Astrocyte of the hippocampus (primary cell): ENCODE results near the gene PI4KA.
"Not testable (repeated sequence)": the region's sequence is repeated elsewhere in the genome, so short reads cannot be mapped to it uniquely, and the experiment has no call there.

Experiments
- DNase-seq: peaks from one replicate; pipeline ENCODE4 v3.0.0; 2011; ENCODE audit warnings: low read depth, low spot score

Gene PI4KA

DNA sequence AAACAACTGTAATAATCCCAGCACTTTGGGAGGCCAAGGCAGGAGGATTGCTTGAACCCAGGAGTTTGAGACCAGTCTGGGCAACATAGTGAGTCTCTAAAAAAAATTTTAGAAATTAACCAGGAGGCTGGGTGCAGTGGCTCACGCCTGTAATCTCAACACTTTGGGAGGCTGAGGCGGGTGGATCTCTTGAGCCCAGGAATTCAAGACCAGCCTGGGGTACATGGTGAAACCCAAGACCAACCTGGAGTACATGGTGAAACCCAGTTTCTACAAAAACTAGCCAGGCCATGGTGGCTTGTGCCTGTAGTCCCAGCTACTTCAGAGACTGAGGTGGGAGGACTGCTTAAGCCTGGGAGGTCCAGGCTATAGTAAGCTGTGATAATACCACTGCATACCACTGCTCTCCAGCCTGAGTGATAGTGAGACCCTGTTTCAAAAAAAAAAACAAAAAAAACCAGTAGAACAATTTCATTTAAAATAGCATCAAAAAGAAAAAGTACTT is 11.2 kb downstream of the PI4KA start:
- DNase-seq: no peak

DNA sequence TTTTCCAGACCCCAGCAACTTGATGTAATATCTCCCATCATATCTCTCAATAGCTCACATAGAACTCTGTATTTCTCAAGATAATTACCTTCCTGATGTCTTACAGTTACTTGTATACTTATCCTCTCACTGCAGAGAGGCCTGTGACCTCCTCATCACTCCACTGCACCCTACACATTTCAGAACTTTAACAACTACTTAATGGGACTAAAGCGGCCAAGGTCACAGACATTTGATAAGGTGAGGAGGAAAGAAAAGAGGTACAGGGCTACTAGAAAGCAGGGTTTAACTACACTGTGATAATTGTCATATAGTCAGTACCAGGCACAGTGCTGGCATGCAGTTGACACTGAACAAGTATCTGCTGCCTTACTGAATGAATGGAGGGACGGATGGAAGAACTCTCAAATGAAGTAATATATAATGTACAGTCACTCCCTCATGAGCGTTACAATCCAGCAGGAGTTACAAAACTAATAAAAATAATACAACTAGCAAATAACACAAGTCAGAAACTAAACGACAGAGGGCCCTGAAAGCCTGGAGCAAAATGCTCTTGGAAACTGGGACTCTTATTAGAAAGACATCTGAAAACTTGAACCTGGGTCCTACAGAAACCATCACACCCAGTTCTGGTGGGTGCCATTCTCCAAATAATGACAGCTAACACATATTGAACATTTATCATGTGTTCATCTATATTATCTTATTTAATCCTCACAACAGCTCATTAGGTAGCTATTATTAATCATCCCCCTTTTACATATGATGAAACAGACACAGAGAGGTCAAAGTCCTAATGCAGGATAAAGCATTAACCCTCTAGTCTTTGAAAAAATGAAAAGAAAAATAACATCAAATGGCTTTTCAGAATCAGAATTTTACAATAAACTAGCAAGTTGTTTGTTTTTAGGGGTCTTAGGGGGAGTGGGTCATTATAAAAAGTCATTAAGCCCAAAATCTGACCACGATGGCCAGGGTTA is 14.3 kb downstream of the PI4KA start:
- no peak for DNase-seq

DNA sequence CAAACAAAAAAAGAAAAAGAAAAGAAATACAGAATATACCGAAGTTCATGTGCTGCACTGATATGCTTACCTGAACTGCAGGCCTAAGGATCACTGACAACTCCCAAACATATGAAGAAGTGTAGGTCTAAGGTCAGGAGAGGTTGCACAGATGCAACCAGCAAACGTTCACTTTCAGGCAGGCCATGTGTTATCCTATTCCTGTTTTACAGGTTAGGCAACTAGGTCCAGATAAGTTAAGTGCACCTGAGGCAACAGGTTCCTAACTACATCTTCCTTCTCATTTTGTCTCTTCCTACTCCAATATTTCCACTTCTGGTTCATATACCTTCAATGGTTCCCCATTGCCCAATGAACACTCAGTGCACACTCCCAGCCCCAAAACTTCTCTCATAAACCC is 15.1 kb downstream of the PI4KA start:
- DNase-seq: no peak

DNA sequence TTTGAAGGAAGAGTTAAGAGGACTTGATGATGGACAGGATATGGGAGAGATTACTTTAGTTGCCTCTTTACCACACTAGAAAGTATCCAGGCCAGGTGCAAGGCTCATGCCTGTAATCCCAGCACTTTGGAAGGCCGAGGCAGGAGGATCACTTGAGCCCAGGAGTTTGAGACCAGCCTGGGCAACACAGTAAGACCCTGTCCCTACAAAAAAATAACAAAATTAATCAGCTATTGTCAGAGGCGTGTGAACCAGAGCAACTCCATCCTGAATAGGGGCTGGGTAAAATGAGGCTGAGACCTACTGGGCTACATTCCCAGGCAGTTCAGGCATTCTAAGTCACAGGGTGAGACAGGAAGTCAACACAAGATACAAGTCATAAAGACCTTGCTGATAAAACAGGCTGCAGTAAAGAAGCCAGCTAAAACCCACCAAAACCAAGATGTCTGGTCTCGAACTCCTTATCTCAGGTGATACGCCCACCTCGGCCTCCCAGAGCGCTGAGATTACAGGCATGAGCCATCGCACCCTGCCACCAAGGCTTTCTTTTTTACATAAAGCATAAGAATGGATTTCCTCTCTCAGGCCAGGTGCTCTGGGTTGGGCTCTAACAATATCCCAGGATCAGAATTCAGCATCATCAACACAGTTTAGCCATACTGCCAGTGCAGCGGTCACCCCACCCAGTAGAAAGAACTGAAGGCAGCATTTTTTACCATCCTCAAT is 17.8 kb downstream of the PI4KA start:
- no peak for DNase-seq

DNA sequence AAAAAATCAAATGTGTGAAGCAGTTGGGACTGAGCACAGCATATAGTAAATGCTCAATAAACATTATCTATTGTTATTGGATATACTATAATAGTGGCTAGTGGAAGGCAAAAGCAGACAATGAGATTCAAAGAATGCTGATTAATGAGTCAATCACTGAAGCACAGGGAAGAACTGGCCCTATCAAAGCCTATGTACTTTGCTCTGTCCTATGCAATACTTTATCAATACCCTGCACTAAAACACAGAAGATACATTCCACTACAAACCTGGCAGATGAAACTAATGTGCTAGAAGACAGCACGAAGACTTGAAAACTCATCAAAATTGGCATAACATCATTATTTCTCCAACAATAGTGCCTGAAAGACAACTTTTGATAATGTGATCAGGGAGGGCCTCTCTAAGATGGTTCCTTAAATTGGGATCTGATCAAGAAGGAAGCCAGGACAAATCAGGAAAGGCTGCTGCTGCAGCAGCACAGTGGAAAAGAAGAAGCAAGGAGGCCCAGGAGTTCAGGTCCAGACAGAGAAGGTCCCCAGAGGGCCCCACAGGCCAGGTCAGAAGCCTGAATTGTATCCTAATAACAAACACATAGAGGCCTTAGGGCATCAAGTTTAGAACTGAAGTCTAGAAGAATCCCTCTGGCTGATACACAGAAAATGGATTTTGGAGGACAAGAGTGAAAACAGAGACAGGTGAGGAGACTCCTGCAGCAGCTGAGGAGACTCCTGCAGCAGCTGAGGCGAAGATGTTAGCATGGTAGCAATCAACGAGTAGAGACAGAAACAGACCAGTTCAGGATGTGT is 18.6 kb downstream of the PI4KA start:
- no peak for DNase-seq

DNA sequence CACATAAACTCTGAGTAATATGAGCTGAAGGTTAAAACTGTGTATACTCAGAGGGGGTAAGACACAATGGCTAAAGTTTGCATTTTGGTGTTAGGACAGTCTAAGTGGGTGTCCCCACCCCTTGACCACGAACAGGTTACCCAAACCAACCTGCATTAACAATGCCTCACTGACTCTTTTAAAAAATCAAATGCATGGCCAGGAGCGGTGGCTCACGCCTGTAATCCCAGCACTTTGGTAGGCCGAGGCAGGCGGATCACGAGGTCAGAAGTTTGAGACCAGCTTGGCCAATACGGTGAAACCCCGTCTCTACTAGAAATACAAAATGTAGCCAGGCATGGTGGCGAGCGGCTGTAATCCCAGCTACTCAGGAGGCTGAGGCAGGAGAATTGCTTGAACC is 19.3 kb downstream of the PI4KA start:
- not testable (repeated sequence) for DNase-seq

DNA sequence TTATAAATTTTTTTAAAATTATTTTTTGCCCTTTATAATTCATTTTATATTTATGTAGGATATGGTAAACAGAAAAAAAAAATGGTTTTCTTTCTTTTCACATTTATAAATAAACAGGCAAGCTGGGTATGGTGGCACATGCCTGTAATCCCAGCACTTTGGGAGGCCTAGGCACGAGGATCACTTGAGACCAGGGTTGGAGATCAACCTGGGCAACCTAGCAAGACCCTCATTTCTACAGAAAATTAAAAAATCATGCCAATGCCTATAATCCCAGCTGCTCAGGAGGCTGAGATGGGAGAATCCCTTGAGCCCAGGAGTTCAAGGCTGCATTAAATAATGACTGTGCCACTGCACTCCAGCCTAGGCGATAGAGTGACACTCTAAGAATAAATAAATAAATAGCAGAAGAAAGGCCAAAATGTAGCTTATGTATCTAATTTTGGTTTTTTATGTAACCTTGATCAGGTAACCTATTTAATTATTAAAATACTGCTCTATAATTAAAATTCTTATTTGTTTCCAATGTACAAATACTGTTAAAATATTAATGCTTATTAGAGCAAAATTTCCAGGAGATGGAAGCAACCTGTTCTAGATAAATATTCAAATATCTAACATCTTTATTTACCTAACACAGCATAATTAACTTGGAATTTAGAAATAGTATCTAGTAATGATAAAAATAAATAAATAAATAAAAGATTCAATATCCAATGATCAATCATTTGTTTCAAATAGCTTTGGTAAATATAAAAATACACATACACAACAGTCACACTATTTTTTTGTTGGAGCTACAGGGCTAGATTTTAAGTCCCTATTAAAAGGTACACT is 21.4 kb downstream of the PI4KA start:
- DNase-seq: no peak

DNA sequence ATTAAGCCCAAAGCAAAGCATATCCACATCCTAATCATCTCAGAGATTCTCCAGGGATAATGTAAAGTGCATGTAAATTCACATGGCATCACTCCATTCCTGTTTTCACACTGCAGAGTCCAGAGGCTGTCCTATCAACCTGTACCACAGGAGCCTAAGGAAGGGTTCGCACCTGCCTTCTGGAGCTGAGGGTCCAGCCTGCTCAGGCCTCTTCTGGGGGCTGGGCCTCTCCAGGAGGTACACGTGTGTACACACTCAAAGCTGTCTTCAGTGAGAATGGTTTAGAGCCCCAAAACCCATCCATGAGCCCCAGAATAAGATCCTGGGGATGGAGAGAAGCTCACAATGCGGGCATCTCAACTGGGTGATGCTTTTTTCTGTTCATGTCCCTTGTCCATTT is 23.9 kb downstream of the PI4KA start:
- DNase-seq: no peak

DNA sequence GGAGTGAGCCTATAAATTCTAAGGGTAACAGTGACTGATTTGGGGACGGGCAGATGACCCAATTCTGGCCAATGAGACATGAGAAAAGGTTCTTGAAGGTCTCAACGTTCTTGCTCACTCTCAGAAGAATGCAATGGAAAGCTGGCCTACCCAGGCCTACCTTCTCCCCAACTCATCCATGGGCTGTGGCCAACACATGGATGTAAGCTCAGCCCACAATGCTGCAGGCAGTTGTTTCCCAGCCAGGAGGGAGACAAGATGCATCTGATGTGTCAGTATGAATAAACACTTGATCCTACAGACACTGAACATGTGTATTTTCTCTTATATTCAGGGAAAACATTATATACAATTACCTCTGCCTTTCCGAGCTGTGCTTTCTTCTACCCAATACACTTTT is 24.4 kb downstream of the PI4KA start:
- DNase-seq: no peak

DNA sequence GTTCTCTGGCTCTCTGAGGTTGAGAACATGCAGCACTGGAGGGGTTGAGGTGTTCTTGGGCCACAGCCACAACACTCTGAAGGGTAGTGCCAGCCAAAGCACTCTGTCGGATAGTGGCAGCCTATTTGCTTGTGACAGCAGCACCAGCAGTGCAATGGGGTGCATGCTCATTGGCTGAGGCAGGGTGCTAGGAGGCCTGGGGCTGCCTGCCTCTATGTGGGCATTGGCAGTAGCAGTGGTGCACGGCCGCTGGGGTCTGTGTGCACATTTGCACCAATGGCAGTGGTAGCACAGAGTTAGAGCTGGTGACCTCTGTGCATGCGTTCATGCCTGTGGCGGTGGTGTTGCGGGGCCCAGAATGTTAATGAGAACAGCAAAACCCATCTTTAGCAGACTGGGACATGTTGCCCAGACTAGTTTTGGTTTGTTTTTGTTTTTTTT is 25.4 kb downstream of the PI4KA start:
- no peak for DNase-seq

DNA sequence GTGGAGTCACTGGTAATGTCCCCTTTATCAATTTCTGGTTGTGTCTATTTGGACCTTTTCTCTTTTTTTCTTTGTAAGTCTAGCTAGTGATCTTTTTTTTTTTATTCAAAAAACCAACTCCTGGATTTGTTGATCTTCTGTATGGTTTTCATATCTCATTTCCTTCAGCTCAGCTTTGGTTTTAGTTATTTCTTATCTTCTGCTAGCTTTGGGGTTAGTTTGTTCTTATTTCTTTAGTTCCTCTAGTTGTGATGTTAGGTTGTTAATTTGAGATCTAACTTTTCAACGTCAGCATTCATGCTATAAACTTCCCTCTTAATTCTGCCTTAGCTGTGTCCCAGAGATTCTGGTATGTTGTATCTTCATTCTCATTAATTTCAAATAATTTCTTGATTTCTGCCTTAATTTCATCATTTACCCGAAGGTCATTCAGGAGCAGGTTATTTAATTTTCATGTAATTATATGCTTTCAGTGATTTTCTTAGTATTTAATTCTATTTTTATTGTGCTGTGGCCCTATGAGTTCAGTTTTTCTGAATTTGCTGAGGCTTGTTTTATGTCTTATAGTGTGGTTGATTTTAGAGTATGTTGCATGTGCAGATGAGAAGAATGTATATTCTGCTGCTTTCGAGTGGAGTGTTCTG is 29.0 kb downstream of the PI4KA start:
- no peak for DNase-seq

DNA sequence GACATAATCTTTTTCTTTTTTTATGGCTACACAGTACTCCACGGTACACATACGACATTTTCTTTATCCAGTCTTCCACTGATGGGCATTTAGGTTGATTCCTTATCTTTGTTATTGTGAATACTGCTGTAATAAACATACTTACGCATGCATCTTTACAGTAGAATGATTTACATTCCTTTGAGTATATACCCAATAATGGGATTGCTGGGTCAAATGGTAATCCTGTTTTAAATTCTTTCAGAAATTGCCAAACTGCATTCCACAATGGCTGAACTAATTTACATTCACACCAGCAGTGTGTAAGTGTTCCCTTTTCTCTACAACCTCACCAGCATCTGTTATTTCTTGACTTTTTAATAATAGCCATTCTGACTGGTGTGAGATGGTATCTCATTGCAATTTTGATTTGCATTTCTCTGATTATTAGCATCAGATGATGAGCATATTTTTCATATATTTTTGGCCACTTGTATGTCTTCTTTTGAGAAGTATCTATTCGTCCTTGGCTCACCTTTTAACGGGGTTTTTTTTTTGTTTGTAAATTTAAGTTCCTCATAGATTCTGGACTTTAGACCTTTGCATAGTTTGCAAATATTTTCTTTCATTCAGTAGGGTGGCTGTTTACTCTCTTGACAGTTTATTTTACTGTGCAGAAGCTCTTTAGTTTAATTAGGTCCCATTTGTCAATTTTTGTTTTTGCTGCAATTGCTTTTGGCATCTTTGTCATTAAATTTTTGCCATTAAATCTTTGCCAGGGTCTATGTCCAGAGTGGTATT is 32.0 kb downstream of the PI4KA start:
- not testable (repeated sequence) for DNase-seq

DNA sequence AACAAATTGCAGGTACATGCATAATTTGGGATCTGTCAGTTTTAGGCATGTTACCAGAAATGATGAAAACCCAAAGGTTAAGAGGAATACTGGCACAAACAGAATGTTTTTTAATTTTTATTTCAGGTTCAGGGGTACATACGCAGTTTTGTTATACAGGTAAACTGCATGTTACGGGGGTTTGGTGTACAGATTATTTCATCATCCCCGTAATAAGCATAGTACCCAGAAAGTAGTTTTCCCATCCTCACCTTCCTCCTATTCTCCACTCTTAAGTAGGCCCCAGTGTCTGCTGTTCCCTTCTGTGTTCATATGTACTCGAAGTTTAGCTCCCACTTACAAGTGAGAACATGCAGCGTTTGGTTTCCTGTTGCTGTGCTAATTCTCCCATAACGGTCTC is 33.0 kb downstream of the PI4KA start:
- no peak for DNase-seq

DNA sequence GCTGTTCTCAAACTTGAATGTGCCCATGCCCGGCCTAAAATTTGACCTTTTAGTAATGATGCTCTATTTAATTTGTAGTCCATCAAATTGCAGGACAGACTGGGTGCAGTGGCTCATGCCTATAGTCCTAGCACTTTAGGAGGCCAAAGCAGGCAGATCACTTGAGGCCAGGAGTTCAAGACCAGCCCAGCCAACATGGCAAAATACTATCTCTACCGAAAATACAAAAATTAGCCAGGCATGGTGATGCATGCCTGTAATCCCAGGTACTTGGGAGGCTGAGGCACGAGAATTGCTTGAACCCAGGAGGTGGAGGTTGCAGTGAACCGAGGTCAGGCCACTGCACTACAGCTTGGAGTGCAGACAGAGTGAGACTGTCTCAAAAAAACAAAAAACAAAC is 33.4 kb downstream of the PI4KA start:
- not testable (repeated sequence) for DNase-seq

DNA sequence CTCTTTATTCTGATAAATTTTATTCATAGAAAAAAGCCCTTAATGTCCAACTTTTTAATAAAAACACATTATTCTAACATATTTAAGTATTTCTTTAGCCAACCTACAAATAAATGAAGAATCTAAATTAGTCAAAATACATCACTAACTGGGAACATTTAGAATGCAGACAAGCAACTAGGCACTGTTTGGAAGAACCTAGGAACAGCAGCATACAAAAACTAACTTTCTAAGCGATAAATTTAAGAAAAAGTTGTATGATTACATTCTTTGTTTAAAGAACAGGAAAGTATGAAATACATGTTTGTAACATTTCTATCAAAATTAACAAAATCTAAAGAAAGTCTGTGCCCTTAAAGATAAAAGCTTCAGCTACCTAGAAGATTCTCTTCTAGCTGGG is 35.3 kb downstream of the PI4KA start:
- DNase-seq: no peak

DNA sequence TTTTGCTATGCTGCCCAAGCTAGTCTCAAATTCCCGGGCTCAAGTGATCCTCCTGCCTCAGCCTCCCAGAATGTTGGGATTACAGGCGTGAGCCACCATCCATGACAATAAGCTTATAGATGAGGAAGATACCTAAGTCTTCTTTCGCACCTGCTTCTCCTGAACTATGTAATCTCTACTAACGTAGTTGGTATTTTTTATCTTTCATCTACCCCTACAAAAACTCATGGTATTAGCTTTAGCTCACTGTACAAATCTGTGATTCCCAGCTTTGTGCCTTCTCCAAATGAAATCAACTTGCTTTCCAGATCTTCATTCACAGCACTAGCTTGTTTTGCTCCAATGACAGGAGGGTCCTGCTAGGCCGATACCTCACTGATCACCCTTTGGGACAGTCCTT is 36.4 kb downstream of the PI4KA start:
- DNase-seq: no peak

DNA sequence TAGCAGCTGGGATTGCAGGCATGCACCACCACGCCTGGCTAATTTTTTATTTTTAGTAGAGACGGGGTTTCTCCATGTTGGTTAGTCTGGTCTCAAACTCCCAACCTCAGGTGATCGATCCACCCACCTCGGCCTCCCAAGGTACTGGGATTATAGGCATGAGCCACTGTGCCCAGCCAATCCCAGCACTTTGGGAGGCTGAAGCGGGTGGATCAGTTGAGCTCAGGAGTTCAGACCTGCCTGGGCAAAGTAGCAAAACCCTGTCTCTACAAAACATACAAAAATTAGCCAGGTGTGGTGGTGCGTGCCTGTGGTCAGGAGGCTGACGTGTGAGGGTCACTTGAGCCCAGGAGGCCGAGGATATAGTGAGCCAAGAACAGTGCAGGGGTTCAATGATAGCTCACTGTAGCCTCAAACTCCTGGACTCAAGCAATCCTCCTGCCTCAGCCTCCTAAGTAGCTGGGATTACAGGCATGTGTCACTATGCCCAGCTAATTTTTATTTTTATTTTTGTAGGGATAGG is 36.8 kb downstream of the PI4KA start:
- not testable (repeated sequence) for DNase-seq

DNA sequence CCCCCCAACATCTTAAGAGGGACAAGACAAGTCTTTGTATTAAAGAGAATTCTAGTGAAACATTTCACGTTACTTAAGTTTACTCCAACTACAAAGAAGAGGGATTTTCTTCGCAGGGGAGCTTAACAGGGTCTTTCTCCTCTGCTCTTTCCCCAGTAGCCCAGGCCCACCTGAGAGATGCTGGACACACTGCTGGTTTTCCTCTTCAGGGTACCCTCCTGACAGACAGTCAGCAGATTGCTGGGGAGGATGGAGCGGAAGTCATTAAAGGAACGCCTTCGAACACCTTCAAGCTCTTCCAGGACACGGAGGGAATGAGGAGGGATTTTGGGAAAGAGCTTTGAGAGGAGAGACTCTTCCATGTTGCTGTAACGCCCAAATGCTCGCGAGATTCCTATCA is 39.1 kb downstream of the PI4KA start:
- DNase-seq: no peak

DNA sequence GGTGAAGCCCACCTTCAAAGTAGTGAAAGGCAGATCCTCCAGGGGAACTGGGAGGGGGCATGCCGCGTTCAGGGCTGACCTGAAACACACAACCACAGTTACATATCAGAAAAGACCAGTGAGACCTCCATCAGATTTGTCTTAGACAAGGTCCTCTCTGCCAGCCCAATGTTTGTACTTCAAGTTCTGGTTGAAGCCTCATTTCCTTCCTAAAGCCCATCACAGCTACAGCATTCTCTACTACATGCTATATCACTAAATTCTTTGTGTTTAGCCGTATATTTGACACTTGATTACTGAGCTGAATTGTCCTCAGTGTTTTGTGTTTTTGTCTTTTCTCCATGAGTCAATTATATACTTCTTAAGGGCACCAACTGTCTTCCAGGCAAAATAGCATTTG is 40.1 kb downstream of the PI4KA start:
- DNase-seq: no peak
